AG04449 (cell line): ENCODE data around the gene GPR12.

ENCODE experiments used
- CTCF ChIA-PET: fragments of 350-600 bp; formaldehyde crosslinking; extraction: SDS; loops from one replicate; lab custom pipeline; 2021; ENCODE audit warnings: antibody characterized with exemption; lab: Yijun Ruan, JAX
- POLR2A ChIA-PET: fragments of 400-600, 350-600 bp; formaldehyde crosslinking; extraction: SDS; loops from one replicate; lab custom pipeline; 2020; ENCODE audit warnings: antibody characterized with exemption, inconsistent platforms; lab: Yijun Ruan, JAX
- DNase-seq: peaks from one replicate; pipeline ENCODE4 v3.0.0-alpha.2; 2010; ENCODE audit warnings: low read depth, low spot score
- H3K4me3 ChIP-seq: 2 replicates; pipeline ENCODE4 v1.5.1; 2011; ENCODE audit warnings: low read depth, mild to moderate bottlenecking, control low read depth, low read length
- CTCF ChIP-seq: IDR thresholded peaks from one replicate; pipeline ENCODE4 v1.5.1; 2011; ENCODE audit warnings: mild to moderate bottlenecking, moderate library complexity, low read length, control low read depth, inconsistent platforms; ENCODE audit not compliant: insufficient read depth; ENCODE audit errors: missing control alignments

GPR12 gene

GRCh38 chr13:26759907-26760831 is at the start of gene GPR12:
Gene GPR12 (minus strand): TSS chr13:26760786. CDS start chr13:26759827, 959 bp downstream.
- no peak for DNase-seq
- no peak for TF ChIP-seq CTCF
- H3K4me3 ChIP-seq, result no peak within 1 kb of the TSS; the same call in 1 of the 2 replicates
- CTCF ChIA-PET, result no interaction called here
- POLR2A ChIA-PET, result no interaction called here

- no peak for TF ChIP-seq CTCF
- ChIA-PET POLR2A (no interaction called here), CTCF (no interaction called here)
- DNase-seq, result no peak
- H3K4me3 ChIP-seq, result no peak overlapping the region
Measured at GRCh38 chr13:26810095-26810494, 49.5 kb upstream of the GPR12 start.

- POLR2A ChIA-PET, result no interaction called here
- CTCF ChIA-PET, result no interaction called here
- no peak overlapping the region for H3K4me3 ChIP-seq
- TF ChIP-seq CTCF, result no peak
- no peak for DNase-seq
Measured at GRCh38 chr13:26806891-26807290, 46.3 kb upstream of the GPR12 start.

GRCh38 chr13:26787961-26788360 is 27.4 kb upstream of the GPR12 start:
- DNase-seq, result no peak
- H3K4me3 ChIP-seq, result no peak overlapping the region
- POLR2A ChIA-PET, result no interaction called here
- CTCF ChIA-PET, result no interaction called here
- no peak for TF ChIP-seq CTCF

- TF ChIP-seq CTCF, result no peak
- ChIA-PET POLR2A (no interaction called here), CTCF (no interaction called here)
- no peak for DNase-seq
- H3K4me3 ChIP-seq, result no peak overlapping the region
Measured at GRCh38 chr13:26786651-26787295, 26.2 kb upstream of the GPR12 start.

- no peak for DNase-seq
- TF ChIP-seq CTCF, result no peak
- CTCF ChIA-PET, result no interaction called here
- POLR2A ChIA-PET, result no interaction called here
- H3K4me3 ChIP-seq, result no peak overlapping the region
Measured at GRCh38 chr13:26785838-26786630, 25.4 kb upstream of the GPR12 start.
